GM10266 (cell line): ENCODE results near the gene CAVIN1.
A peak's percentile ranks its signal among the peaks of the same experiment; 100 is the strongest.
"Not testable (repeated sequence)": the region's sequence is repeated elsewhere in the genome, so short reads cannot be mapped to it uniquely, and the experiment has no call there.

Source experiments
- DNase-seq: peaks from one replicate; pipeline ENCODE4 v3.0.0; 2012; ENCODE audit errors: extremely low spot score
- CTCF ChIP-seq: IDR thresholded peaks from 2 replicates; pipeline ENCODE4 v1.5.1; 2012; ENCODE audit warnings: mild to moderate bottlenecking, low read depth; ENCODE audit not compliant: control insufficient read depth, insufficient read depth; ENCODE audit errors: missing control alignments

The CAVIN1 gene

DNA sequence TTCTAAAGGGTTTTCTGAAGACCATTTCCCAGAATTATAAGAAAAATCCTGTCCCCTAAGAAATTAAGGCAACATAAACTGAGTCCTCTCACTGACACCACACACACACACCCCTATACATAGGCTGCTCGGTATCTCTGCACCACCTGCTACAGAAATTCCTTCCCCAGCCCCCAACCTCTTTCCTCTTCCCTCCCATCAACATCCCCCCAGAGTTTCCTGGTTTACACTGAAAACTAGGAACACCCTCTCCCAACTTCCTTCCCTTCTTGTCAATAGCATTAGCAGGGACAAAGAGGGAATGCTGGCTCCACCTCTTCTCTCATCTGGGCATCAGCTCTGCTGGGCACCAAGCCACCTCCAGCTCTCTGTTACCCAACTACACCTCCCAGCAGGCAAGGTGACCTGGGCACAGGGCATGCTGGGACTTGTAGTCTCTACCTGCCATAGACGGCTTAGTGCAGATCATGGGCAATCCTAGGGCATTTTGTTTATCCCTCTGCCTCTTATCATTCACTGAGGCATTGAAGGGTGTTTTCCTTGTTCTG lies 15.7 kb downstream of the CAVIN1 start:
- no peak for TF ChIP-seq CTCF
- DNase-seq = peak; percentile 80

DNA sequence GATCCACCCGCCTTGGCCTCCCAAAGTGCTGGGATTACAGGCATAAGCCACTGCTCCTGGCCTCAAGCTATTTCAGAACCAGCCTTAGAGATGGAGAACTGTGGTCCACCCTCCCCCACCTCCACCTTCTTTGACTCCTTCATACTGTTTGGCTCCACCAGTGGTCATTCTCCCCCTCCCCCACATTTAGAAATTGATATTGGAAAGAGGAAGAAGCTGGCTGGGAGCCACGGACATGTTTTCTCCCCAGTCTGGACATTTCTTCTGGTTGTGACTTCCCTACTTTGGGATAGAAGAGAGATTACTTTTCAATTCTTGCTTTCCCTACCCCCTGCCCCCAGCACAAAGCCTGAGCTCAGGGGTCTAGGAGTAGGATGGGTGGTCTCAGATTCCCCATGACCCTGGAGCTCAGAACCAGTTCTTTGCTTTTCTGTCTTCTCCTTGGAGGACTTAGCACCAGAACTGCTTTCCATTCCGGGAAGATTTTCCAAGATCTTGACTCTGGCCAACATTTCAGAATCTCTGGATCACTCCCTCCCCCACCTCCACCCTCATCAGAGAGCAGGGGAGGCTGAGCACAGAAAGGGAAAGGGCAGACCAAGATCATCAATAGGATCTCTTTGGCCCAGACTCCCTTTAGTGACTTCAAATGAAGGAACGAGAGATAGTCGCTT lies 16.3 kb downstream of the CAVIN1 start:
- no peak for TF ChIP-seq CTCF
- peak; percentile 4 for DNase-seq

- peak; percentile 87 for DNase-seq
- TF ChIP-seq CTCF = peak; percentile 95
Measured at GRCh38 chr17:42405963-42406495, 17.0 kb downstream of the CAVIN1 start.

GRCh38 chr17:42405076-42405475 lies 18.0 kb downstream of the CAVIN1 start:
- DNase-seq = no peak
- no peak for TF ChIP-seq CTCF

DNA sequence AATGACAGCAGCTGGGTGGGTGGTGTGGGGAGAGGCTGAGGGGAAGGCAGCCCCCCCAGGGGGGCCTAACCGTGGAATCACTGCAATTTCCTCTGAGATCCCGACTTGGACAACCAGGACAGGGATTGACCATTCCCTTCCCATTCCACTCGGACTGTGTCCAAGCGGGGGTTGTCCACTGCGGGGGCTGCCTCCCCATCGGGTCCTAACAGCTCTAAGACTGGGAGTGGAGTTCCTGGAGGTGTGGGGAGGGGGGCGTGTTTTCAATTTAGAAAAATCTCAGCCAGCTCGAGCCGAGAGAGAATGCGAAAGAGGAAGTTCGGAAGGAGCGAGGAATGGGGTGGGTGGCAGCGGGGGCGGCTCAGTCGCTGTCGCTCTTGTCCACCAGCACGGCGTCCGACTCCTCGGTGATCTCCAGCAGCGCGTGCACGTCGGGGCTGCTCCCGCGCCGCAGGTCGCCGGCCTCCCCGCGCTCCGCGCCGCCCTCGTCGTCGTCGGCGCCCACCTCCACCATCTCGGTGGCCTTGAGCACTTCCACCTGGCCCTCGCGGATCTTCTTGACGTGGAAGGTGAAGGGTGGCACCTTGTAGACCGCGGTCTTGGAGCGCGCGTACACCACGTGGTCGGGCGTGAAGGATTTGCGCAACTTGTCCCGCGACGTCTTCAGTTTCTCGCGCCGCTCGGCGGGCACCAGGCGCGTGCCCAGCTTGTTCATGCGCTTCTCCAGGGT lies 18.6 kb downstream of the CAVIN1 start:
- no peak for TF ChIP-seq CTCF
- peak; percentile 23 for DNase-seq

DNA sequence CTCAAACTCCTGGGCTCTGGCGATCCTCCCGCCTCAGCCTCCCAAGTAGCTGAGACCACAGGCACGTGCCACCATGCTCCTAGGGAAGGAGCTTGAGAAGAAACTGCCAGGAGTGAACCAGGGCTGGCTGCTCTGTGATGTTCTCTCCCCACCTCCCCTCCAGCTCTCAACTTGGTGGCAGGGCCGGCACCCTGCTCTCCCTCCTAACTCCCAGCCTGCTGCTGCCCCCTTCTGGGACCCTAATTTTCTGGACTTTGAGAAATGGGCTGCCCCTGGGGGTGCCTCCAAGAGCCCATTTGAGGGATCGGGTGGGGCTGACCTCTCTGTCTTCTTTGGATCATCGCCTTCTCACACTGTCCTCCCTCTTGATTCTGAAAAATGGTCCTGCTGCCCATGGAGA lies 19.9 kb downstream of the CAVIN1 start:
- DNase-seq = peak; percentile 87
- peak; percentile 73 for TF ChIP-seq CTCF

- TF ChIP-seq CTCF = no peak
- no peak for DNase-seq
Measured at GRCh38 chr17:42402117-42402516, 20.9 kb downstream of the CAVIN1 start.

- DNase-seq = not testable (repeated sequence)
Measured at GRCh38 chr17:42400844-42401375, 22.1 kb downstream of the CAVIN1 start.
